Heart left ventricle (tissue), 16 donors: ENCODE measurements around the gene HJV. TPM values are rescaled to one million over a fixed set of nuclear protein-coding genes. Genes with fewer than 3 reads are reported as not detected.

Experiments
- ATAC-seq, 4 donors: fragments of 200-7000 bp; cut with Tn5 transposase; one replicate each; pipeline ENCODE4 v1.9.1; 2020 to 2022; ENCODE audit warnings: moderate library complexity in 4 of 4, mild to moderate bottlenecking in 3 of 4, moderate number of reproducible peaks in 1 of 4
- DNase-seq, 5 donors: peaks; one replicate each; pipeline ENCODE4 v3.0.0-alpha.2; 2020
- H3K27ac ChIP-seq, 12 donors: fragments of 200-600 bp; sonication (generic) in 4 of 12; one replicate each; pipeline versions ENCODE4 v1.5.0 to v1.8.0; 2016 to 2022; ENCODE audit warnings: mild to moderate bottlenecking in 2 of 12
- H3K27me3 ChIP-seq, 9 donors: fragments of 200-600 bp; sonication (generic) in 2 of 9; one replicate each; pipeline versions ENCODE4 v1.5.1 to v1.8.0; 2016 to 2022; ENCODE audit warnings: mild to moderate bottlenecking in 3 of 9
- H3K36me3 ChIP-seq, 9 donors: fragments of 200-600 bp; sonication (generic) in 2 of 9; one replicate each; pipeline versions ENCODE4 v1.5.0 to v1.8.0; 2018 to 2022; ENCODE audit warnings: mild to moderate bottlenecking in 2 of 9
- H3K4me1 ChIP-seq, 12 donors: fragments of 200-600 bp; sonication (generic) in 4 of 12; one replicate each; pipeline versions ENCODE4 v1.5.0 to v1.8.0; 2016 to 2022; ENCODE audit warnings: mild to moderate bottlenecking in 3 of 12
- H3K4me3 ChIP-seq, 12 donors: fragments of 200-600 bp; sonication (generic) in 4 of 12; one replicate each; pipeline versions ENCODE4 v1.5.0 to v1.8.0; 2017 to 2022; ENCODE audit warnings: mild to moderate bottlenecking in 9 of 12, moderate library complexity in 4 of 12
- H3K9me3 ChIP-seq, 12 donors: fragments of 200-600 bp; sonication (generic) in 4 of 12; one replicate each; pipeline versions ENCODE4 v1.5.0 to v1.8.0; 2016 to 2022; ENCODE audit warnings: mild to moderate bottlenecking in 1 of 12
- POLR2A ChIP-seq, 2 donors: fragments of 450-650 bp; IDR thresholded peaks; one replicate each; pipeline ENCODE4 v1.6.1; 2017; ENCODE audit warnings: antibody characterized with exemption in 2 of 2, mild to moderate bottlenecking in 2 of 2, moderate library complexity in 2 of 2
- WGBS, 4 donors: extraction: QIAGEN DNeasy Blood & Tissue Kit in 2 of 4; methylation state at CpG; one replicate each; pipeline versions ENCODE4 v1.1.5 to v1.1.7; 2013 to 2018; 5-methylcytosine and 5-hydroxymethylcytosine counted together
- intact Hi-C, 10 donors: fragments of 100-400 bp; cut with DNase I; formaldehyde crosslinking; loops; one replicate each; pipeline versions ENCODE4 v1.11.1 to v1.14.2; 2022
- polyA plus RNA-seq, 2 donors: library from polyadenylated mRNA; stranded (reverse); fragments of 200-250 nt; gene quantifications; one replicate each; pipeline ENCODE4 v1.2.3, GENCODE V29; 2013
- total RNA-seq, 9 donors: library from RNA; depleted of rRNA in 2 of 9; stranded (reverse); fragments of >200 nt in 2 of 9; fragmentation: NEBNext Ultra II Directional in 3 of 9; extraction: Animal tissue kit (Norgen Biotek cat#: 25700) in 3 of 9; gene quantifications; one replicate each; pipeline versions ENCODE4 v1.1.0 to v1.2.4, GENCODE V29; 2016 to 2023
- TF ChIP-seq, protein P1 (sequence below), 12 donors: fragments of 200-600 bp; sonication (generic) in 4 of 12; IDR thresholded peaks; one replicate each; pipeline versions ENCODE4 v1.5.0 to v1.8.0; 2018 to 2022; ENCODE audit warnings: antibody characterized with exemption in 12 of 12, mild to moderate bottlenecking in 5 of 12
- donor health status: ischemic (EF 13 %, LVEDD 7.1; RV severe dilation, severe dysfunction).
- donor health status: healthy with polysubstance abuse.
- donor health status: DM: no; HTN: yes; CAD: no.
- donor health status: DM: no; HTN: no; CAD: no.
- donor health status: ischemic (EF 25% LVEDD 6.9; RV normal size, moderate dysfunction).
- donor health status: ischemic (EF 25% LVEDD 5.7; RV mildly dilated, moderate dysfunction).
- donor health status: healthy.
- donor health status: DM: yes; HTN: yes; CAD: no.
- donor health status: ischemic (EF 35%, LVEDD 5.7; RV mildly dilated, moderate dysfunction).
- donor health status: nonischemic (EF 11% LVEDD 7.7; RV severe dilation, severe dysfunction).
- donor health status: DM: yes; HTN: yes; CAD: no.
- donor health status: PGD.
- donor health status: ischemic (EF 29% LVEDD 5.4; RV normal size, mild dysfunction).
- donor health status: nonischemic (EF 23%, LVEDD 6.1; RV moderate dilation, normal function).

Gene HJV
- total and polyA plus RNA-seq, 11 donors, result 0.62 to 125 (median 63.9) TPM

DNA sequence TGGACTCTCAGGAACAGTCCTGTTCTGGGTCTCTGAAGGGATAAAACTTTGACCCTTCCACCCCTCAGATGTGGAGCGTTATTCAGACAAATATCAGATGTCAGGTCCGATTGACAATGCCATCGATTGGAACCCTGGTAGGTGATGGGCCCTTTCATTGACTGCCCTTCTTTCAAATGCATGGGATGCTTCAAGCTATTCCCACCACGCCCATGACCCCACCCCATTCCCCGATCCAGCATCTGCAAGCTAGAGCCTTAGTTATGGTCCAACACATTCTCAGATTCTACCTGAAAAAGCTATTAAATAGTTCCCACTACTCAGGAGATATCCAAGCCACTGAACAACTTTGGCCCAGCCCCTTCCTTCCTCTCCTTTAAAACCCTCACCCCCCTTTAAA lies 44.5 kb downstream of the HJV start:
- H3K36me3 ChIP-seq, result peaks cover 0 to 7% (median 0%) of the 10 kb centered on the region in 9 donors
- peaks cover 17 to 49% (median 44%) of the 10 kb centered on the region in 12 donors for H3K4me1 ChIP-seq
- 64 to 82% (median 75%) methylated on average over 5 of the region's 5 CpGs for WGBS, 4 donors
- no peak for ATAC-seq
- H3K27me3 ChIP-seq, result no peaks in the 10 kb centered on the region
- H3K9me3 ChIP-seq, result no peaks in the 10 kb centered on the region
- H3K4me3 ChIP-seq, result no peak overlapping the region
- intact Hi-C loops, result loop anchor here in 6 of 10 donors (1.0 to 5.0 kb wide), 4 partner anchors 30 to 120 kb away; partner anchors contain the start of gene PIAS3 (in 1 of the 6)
- DNase-seq, result peak in 1 of 5 donors; percentile 16
- no peak for TF ChIP-seq POLR2A (IDR thresholded peaks at IDR 0.05)
- TF ChIP-seq, protein P1, sequence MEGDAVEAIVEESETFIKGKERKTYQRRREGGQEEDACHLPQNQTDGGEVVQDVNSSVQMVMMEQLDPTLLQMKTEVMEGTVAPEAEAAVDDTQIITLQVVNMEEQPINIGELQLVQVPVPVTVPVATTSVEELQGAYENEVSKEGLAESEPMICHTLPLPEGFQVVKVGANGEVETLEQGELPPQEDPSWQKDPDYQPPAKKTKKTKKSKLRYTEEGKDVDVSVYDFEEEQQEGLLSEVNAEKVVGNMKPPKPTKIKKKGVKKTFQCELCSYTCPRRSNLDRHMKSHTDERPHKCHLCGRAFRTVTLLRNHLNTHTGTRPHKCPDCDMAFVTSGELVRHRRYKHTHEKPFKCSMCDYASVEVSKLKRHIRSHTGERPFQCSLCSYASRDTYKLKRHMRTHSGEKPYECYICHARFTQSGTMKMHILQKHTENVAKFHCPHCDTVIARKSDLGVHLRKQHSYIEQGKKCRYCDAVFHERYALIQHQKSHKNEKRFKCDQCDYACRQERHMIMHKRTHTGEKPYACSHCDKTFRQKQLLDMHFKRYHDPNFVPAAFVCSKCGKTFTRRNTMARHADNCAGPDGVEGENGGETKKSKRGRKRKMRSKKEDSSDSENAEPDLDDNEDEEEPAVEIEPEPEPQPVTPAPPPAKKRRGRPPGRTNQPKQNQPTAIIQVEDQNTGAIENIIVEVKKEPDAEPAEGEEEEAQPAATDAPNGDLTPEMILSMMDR (IDR thresholded peaks at IDR 0.05), result no peak
- peak overlapping the region in 8 of 12 donors; percentile 91 to 98 (median 96) for H3K27ac ChIP-seq

DNA sequence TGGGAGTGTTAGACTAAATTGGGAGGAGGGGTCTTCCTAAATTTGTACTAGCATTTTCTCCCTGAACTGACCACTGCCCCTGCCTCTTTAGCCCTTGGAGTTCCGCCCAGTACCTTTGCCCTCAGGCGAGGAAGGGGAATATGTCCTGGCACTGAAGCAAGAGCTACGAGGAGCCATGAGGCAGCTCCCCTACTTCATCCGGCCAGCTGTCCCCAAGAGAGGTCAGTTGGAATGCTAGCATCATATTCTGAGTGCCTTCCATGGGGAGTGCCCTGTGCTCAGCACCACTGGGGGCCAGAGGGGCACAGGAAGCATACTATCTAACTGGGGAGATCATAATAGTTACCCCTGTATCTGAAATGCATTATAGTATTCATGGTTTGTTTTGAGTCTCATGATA lies 46.3 kb downstream of the HJV start:
- DNase-seq, result peak in 1 of 5 donors; percentile 14
- WGBS, 4 donors, result 69 to 76% (median 71%) methylated on average over 4 of the region's 4 CpGs; no CpG with 5 or more reads in 1 of the 4 donors

DNA sequence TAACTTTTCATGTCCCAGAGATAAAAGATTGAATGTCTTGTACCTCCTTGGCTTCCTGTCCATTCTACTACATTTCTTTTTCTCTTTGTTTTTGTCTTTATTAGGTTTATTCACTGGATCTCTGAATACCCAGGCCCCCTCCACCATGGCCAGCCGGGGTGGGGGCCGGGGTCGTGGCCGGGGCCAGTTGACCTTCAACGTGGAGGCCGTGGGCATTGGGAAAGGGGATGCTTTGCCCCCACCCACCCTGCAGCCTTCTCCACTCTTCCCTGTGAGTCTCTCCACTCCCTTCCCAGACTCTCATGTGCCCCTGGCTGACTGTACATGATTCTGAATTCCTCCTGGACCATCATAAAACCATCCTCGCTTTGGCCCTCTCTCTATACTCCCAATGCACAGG lies 46.8 kb downstream of the HJV start:
- WGBS, 4 donors, result 74 to 86% (median 81%) methylated on average over 7 of the region's 7 CpGs
- ATAC-seq (no peak), DNase-seq (no peak)
- no peak overlapping the region for H3K27ac ChIP-seq
- no peak for TF ChIP-seq POLR2A (IDR thresholded peaks at IDR 0.05)
- TF ChIP-seq, protein P1 (IDR thresholded peaks at IDR 0.05), result no peak
- H3K4me1 ChIP-seq, result peaks cover 9 to 26% (median 22%) of the 10 kb centered on the region in 12 donors
- H3K4me3 ChIP-seq, result no peak overlapping the region
- H3K36me3 ChIP-seq, result peaks cover 0 to 7% (median 0%) of the 10 kb centered on the region in 9 donors
- H3K27me3 ChIP-seq, result no peaks in the 10 kb centered on the region
- intact Hi-C loops, result loop anchor here in 2 of 10 donors (2.0 to 5.0 kb wide), 2 partner anchors 40 to 117 kb away; partner anchors contain the start of gene PIAS3 (in 1 of the 2)
- no peaks in the 10 kb centered on the region for H3K9me3 ChIP-seq

More for the DNA sequence above, 46.3 kb downstream of the HJV start:
- TF ChIP-seq, protein P1 (IDR thresholded peaks at IDR 0.05), result no peak
- no peak for TF ChIP-seq POLR2A (IDR thresholded peaks at IDR 0.05)
- Histone ChIP-seq H3K27ac (no peak overlapping the region), H3K27me3 (no peaks in the 10 kb centered on the region), H3K4me1 (peaks cover 9 to 31% (median 26%) of the 10 kb centered on the region in 12 donors), H3K9me3 (no peaks in the 10 kb centered on the region), H3K4me3 (no peak overlapping the region), H3K36me3 (peaks cover 0 to 7% (median 0%) of the 10 kb centered on the region in 9 donors)
- no peak for ATAC-seq
- intact Hi-C loops, result loop anchor here in 2 of 10 donors (2.0 to 5.0 kb wide), 2 partner anchors 40 to 118 kb away; partner anchors contain the start of gene PIAS3 (in 1 of the 2)

DNA sequence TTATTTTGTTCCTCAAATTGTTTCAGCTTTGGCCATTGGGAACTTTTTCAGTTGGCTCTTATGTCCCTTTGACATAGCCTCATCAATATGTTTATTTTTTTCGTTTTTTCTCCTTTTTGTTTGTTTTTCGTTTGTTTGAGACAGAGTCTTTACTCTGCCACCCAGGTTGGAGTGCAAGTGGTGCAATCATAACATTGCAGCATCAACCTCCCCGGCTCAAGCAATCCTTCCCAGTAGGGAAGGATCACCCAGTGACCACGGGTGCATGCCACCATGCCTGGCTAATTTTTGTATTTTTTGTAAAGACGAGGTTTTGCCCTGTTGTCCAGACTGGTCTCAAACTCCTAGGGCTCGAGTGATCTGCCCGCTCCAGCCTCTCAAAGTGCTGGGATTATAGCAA lies 49.0 kb downstream of the HJV start:
- WGBS, 4 donors, result 87 to 91% (median 88%) methylated on average over 7 of the region's 7 CpGs
- H3K9me3 ChIP-seq, result peaks cover 0 to 3% (median under 1%) of the 10 kb centered on the region in 12 donors
- DNase-seq, result no peak
- no peak overlapping the region for H3K27ac ChIP-seq
- H3K4me3 ChIP-seq, result no peak overlapping the region
- H3K4me1 ChIP-seq, result peaks cover 0 to 7% (median 5%) of the 10 kb centered on the region in 12 donors
- ATAC-seq, result no peak
- intact Hi-C loops, result no loop called here
- H3K27me3 ChIP-seq, result no peaks in the 10 kb centered on the region
- peaks cover 0 to 7% (median 0%) of the 10 kb centered on the region in 9 donors for H3K36me3 ChIP-seq
- TF ChIP-seq, protein P1 (IDR thresholded peaks at IDR 0.05), result no peak
- no peak for TF ChIP-seq POLR2A (IDR thresholded peaks at IDR 0.05)

Other genes with a start within 250 kb of the HJV start
- gene RNF115, start 197.6 kb downstream of the HJV start, total RNA-seq, result 10 to 100 TPM; 41.4 to 76.5 (median 52.0) TPM
- 10 to 100 TPM; 20.5 to 29.4 TPM for gene RNF115, start 197.6 kb downstream of the HJV start, polyA plus RNA-seq
- gene POLR3C, start 197.5 kb downstream of the HJV start, total RNA-seq, result 10 to 100 TPM; 12.5 to 22.4 (median 15.1) TPM
- 10 to 100 TPM in 1 of 2 donors, 1 to 10 TPM in 1; 5.9 to 14.8 TPM for gene POLR3C, start 197.5 kb downstream of the HJV start, polyA plus RNA-seq
- gene NUDT17, start 176.1 kb downstream of the HJV start, total RNA-seq, result 10 to 100 TPM in 1 of 9 donors, 1 to 10 TPM in 8; 1.7 to 10.9 (median 4.3) TPM
- gene NUDT17, start 176.1 kb downstream of the HJV start, polyA plus RNA-seq, result 1 to 10 TPM in 1 of 2 donors, under 1 TPM in 1; 0.71 to 3.4 TPM
- 10 to 100 TPM; 14.2 to 25.8 (median 15.6) TPM for gene PIAS3, start 162.7 kb downstream of the HJV start, total RNA-seq
- 10 to 100 TPM; 14.2 to 31.0 TPM for gene PIAS3, start 162.7 kb downstream of the HJV start, polyA plus RNA-seq
- 1 to 10 TPM in 2 of 9 donors, under 1 TPM in 7; 0.29 to 1.4 (median 0.51) TPM for gene ANKRD35, start 135.9 kb downstream of the HJV start, total RNA-seq
- gene ANKRD35, start 135.9 kb downstream of the HJV start, polyA plus RNA-seq, result 1 to 10 TPM in 1 of 2 donors, under 1 TPM in 1; 0.50 to 1.5 TPM
- gene ITGA10, start 111.7 kb downstream of the HJV start, total RNA-seq, result 1 to 10 TPM in 7 of 9 donors, under 1 TPM in 2; 0.81 to 5.4 (median 1.3) TPM
- 1 to 10 TPM; 2.4 to 2.6 TPM for gene ITGA10, start 111.7 kb downstream of the HJV start, polyA plus RNA-seq
- 10 to 100 TPM; 17.7 to 27.5 (median 24.5) TPM for gene PEX11B, start 103.0 kb downstream of the HJV start, total RNA-seq
- 10 to 100 TPM; 19.6 to 29.8 TPM for gene PEX11B, start 103.0 kb downstream of the HJV start, polyA plus RNA-seq
- gene RBM8A, start 94.3 kb downstream of the HJV start, total RNA-seq, result 100 to 1,000 TPM in 1 of 9 donors, 10 to 100 TPM in 8; 58.7 to 100 (median 75.7) TPM
- 100 to 1,000 TPM in 1 of 2 donors, 10 to 100 TPM in 1; 57.9 to 186 TPM for gene RBM8A, start 94.3 kb downstream of the HJV start, polyA plus RNA-seq
- gene LIX1L, start 63.7 kb downstream of the HJV start, total RNA-seq, result 10 to 100 TPM; 21.7 to 31.5 (median 26.4) TPM
- 10 to 100 TPM in 1 of 2 donors, 1 to 10 TPM in 1; 7.0 to 13.4 TPM for gene LIX1L, start 63.7 kb downstream of the HJV start, polyA plus RNA-seq
- 1 to 10 TPM; 1.0 to 3.5 (median 1.7) TPM for gene ANKRD34A, start 57.2 kb downstream of the HJV start, total RNA-seq
- 1 to 10 TPM in 1 of 2 donors, under 1 TPM in 1; 0.65 to 1.9 TPM for gene ANKRD34A, start 57.2 kb downstream of the HJV start, polyA plus RNA-seq
- 10 to 100 TPM; 30.2 to 45.7 (median 36.0) TPM for gene POLR3GL, start 57.0 kb downstream of the HJV start, total RNA-seq
- 10 to 100 TPM; 45.8 to 69.4 TPM for gene POLR3GL, start 57.0 kb downstream of the HJV start, polyA plus RNA-seq
- gene TXNIP, start 25.2 kb downstream of the HJV start, total RNA-seq, result 1,000 to 10,000 TPM in 4 of 9 donors, 100 to 1,000 TPM in 5; 489 to 1,925 (median 1,000) TPM
- 100 to 1,000 TPM; 222 to 597 TPM for gene TXNIP, start 25.2 kb downstream of the HJV start, polyA plus RNA-seq
- gene NBPF10, start 123.1 kb upstream of the HJV start, total RNA-seq, result 1 to 10 TPM in 4 of 9 donors, under 1 TPM in 5; 0.28 to 2.8 (median 0.96) TPM
- under 1 TPM; 0.19 to 0.47 TPM for gene NBPF10, start 123.1 kb upstream of the HJV start, polyA plus RNA-seq
- 10 to 100 TPM in 3 of 9 donors, 1 to 10 TPM in 6; 6.1 to 32.2 (median 9.2) TPM for gene NOTCH2NLA, start 207.3 kb upstream of the HJV start, total RNA-seq
- gene NOTCH2NLA, start 207.3 kb upstream of the HJV start, polyA plus RNA-seq, result 10 to 100 TPM in 1 of 2 donors, 1 to 10 TPM in 1; 7.8 to 14.6 TPM